Ishikawa (cell line): ENCODE data around the gene PAM.

ENCODE experiments used
- CEBPB ChIP-seq: IDR thresholded peaks from 2 replicates; pipeline ENCODE4 v1.6.1; 2012
- CREB1 ChIP-seq: IDR thresholded peaks from 2 replicates; pipeline ENCODE4 v1.6.1; 2012; ENCODE audit warnings: low read depth
- EGR1 ChIP-seq: IDR thresholded peaks from 2 replicates; pipeline ENCODE4 v1.6.1; 2012
- EP300 ChIP-seq: IDR thresholded peaks from 2 replicates; pipeline ENCODE4 v1.6.1; 2012; ENCODE audit warnings: borderline replicate concordance
- FOXM1 ChIP-seq: IDR thresholded peaks from 2 replicates; pipeline ENCODE4 v1.6.1; 2012; ENCODE audit warnings: low read depth, borderline replicate concordance
- MAX ChIP-seq: IDR thresholded peaks from 2 replicates; pipeline ENCODE4 v1.6.1; 2012
- NFIC ChIP-seq: IDR thresholded peaks from 2 replicates; pipeline ENCODE4 v1.6.1; 2012
- RAD21 ChIP-seq: IDR thresholded peaks from 2 replicates; pipeline ENCODE4 v1.6.1; 2012; ENCODE audit warnings: low read depth
- REST ChIP-seq: IDR thresholded peaks from 2 replicates; pipeline ENCODE4 v1.6.1; 2012; ENCODE audit warnings: low read depth, mild to moderate bottlenecking
- TAF1 ChIP-seq: IDR thresholded peaks from 2 replicates; pipeline ENCODE4 v1.6.1; 2012; ENCODE audit warnings: low read depth, mild to moderate bottlenecking
- TCF12 ChIP-seq: IDR thresholded peaks from 2 replicates; pipeline ENCODE4 v1.6.1; 2012; ENCODE audit warnings: low read depth
- TEAD4 ChIP-seq: IDR thresholded peaks from 2 replicates; pipeline ENCODE4 v1.6.1; 2012
- USF1 ChIP-seq: IDR thresholded peaks from 2 replicates; pipeline ENCODE4 v1.6.1; 2012
- YY1 ChIP-seq: IDR thresholded peaks from 2 replicates; pipeline ENCODE4 v1.6.1; 2012; ENCODE audit warnings: low read depth
- ZBTB7A ChIP-seq: IDR thresholded peaks from 2 replicates; pipeline ENCODE4 v1.6.1; 2012; ENCODE audit warnings: low read depth

Gene PAM

GRCh38 chr5:102811972-102812371 lies 56.9 kb downstream of the PAM start:
- TF ChIP-seq NFIC (peak; percentile 67), ZBTB7A (no peak), EP300 (no peak), TCF12 (no peak), FOXM1 (no peak)

- TF ChIP-seq TCF12 (no peak), CREB1 (no peak), REST (no peak), NFIC (no peak), ZBTB7A (no peak), MAX (no peak), EGR1 (no peak), TEAD4 (no peak), RAD21 (no peak), CEBPB (no peak), EP300 (no peak), FOXM1 (no peak), TAF1 (no peak), USF1 (no peak), YY1 (no peak)
Observed at GRCh38 chr5:102813740-102814139, 58.6 kb downstream of the PAM start.

GRCh38 chr5:102815084-102815483 lies 60.0 kb downstream of the PAM start:
- TF ChIP-seq CREB1 (no peak), TAF1 (no peak), TCF12 (no peak), REST (no peak), ZBTB7A (no peak), CEBPB (no peak), MAX (no peak)

GRCh38 chr5:102815540-102816332 lies 60.6 kb downstream of the PAM start:
- TF ChIP-seq TAF1 = no peak
- TF ChIP-seq USF1 = no peak
- TF ChIP-seq YY1 = no peak
- no peak for TF ChIP-seq RAD21
- no peak for TF ChIP-seq CREB1
- peak; percentile 52 for TF ChIP-seq NFIC
- no peak for TF ChIP-seq CEBPB

GRCh38 chr5:102818345-102818744 lies 63.2 kb downstream of the PAM start:
- TF ChIP-seq CREB1 = no peak
- no peak for TF ChIP-seq REST
- TF ChIP-seq MAX = no peak
- no peak for TF ChIP-seq NFIC
- no peak for TF ChIP-seq EP300
- TF ChIP-seq USF1 = no peak
- TF ChIP-seq TEAD4 = no peak
- TF ChIP-seq CEBPB = no peak
